ENCODE results near the gene YY1AP1.

DNA sequence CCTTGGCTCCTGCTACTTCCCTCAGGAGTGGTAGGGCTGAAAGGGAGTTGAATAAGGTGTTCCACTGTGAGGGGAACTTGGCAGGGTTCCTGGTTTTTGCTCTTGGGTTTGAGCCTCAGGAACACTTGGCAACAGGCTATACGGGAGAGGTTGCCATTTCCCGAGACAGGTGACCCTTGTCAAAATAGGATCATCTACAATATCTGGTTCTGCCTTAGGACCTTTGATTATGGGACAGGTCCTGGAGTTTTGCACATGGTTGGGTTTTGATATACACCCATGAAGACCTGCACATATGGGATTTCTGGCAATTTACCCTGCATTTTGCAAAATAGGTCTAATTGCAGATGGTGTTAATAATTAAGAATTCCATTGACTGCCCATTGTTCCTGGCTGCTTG lies 31.1 kb downstream of the YY1AP1 start:
- TF ChIP-seq, protein P1, sequence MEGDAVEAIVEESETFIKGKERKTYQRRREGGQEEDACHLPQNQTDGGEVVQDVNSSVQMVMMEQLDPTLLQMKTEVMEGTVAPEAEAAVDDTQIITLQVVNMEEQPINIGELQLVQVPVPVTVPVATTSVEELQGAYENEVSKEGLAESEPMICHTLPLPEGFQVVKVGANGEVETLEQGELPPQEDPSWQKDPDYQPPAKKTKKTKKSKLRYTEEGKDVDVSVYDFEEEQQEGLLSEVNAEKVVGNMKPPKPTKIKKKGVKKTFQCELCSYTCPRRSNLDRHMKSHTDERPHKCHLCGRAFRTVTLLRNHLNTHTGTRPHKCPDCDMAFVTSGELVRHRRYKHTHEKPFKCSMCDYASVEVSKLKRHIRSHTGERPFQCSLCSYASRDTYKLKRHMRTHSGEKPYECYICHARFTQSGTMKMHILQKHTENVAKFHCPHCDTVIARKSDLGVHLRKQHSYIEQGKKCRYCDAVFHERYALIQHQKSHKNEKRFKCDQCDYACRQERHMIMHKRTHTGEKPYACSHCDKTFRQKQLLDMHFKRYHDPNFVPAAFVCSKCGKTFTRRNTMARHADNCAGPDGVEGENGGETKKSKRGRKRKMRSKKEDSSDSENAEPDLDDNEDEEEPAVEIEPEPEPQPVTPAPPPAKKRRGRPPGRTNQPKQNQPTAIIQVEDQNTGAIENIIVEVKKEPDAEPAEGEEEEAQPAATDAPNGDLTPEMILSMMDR (conservative IDR thresholded peaks at IDR 0.05), result no peak
- no peak for TF ChIP-seq EZH2 (IDR thresholded peaks at IDR 0.05; ENCODE audit: low read depth)

All from PC-9 (cell line).